ENCODE results near the gene PSTK. TPM values are rescaled to one million over a fixed set of nuclear protein-coding genes. Genes with fewer than 3 reads are reported as not detected.

Gene PSTK
- total and polyA plus RNA-seq, 11 donors = 0.97 to 3.9 (median 2.0) TPM

DNA sequence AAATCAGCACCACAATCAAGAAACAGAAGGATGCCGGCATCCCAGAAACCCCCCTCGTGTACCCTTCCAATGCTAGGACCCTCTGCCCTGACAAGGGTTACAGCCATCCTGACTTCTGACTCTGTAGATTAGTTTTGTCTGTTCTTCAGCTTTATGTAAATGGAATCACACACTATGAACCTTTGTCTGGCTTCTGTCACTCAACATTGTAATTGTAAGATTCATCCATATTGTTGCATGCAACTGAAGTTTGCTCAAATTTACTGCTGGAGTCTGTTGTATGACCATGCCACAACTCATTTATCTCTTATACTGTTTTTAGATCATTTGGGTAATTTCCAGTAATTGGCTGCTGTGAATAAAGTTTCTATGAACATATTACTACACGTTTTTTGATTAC lies 20.0 kb downstream of the PSTK start:
- Histone ChIP-seq H3K4me1 (peaks cover 0 to 31% (median 14%) of the 10 kb centered on the region in 12 donors), H3K4me3 (no peak overlapping the region), H3K36me3 (peaks cover 0 to 35% (median 28%) of the 10 kb centered on the region in 9 donors), H3K27ac (no peak overlapping the region), H3K27me3 (no peaks in the 10 kb centered on the region), H3K9me3 (no peaks in the 10 kb centered on the region)
- TF ChIP-seq POLR2A (IDR thresholded peaks at IDR 0.05) = no peak
- TF ChIP-seq, protein P1, sequence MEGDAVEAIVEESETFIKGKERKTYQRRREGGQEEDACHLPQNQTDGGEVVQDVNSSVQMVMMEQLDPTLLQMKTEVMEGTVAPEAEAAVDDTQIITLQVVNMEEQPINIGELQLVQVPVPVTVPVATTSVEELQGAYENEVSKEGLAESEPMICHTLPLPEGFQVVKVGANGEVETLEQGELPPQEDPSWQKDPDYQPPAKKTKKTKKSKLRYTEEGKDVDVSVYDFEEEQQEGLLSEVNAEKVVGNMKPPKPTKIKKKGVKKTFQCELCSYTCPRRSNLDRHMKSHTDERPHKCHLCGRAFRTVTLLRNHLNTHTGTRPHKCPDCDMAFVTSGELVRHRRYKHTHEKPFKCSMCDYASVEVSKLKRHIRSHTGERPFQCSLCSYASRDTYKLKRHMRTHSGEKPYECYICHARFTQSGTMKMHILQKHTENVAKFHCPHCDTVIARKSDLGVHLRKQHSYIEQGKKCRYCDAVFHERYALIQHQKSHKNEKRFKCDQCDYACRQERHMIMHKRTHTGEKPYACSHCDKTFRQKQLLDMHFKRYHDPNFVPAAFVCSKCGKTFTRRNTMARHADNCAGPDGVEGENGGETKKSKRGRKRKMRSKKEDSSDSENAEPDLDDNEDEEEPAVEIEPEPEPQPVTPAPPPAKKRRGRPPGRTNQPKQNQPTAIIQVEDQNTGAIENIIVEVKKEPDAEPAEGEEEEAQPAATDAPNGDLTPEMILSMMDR (IDR thresholded peaks at IDR 0.05) = no peak
- ATAC-seq = no peak
- DNase-seq = no peak
- intact Hi-C loops (cut with DNase I) = loop anchor here in 3 of 10 donors (10.0 kb wide), 1 partner anchor 155 kb away; the partner anchor contains the start of gene BUB3 (in 3 of the 3)
- WGBS, 4 donors = 81 to 86% (median 83%) methylated on average over 3 of the region's 3 CpGs

DNA sequence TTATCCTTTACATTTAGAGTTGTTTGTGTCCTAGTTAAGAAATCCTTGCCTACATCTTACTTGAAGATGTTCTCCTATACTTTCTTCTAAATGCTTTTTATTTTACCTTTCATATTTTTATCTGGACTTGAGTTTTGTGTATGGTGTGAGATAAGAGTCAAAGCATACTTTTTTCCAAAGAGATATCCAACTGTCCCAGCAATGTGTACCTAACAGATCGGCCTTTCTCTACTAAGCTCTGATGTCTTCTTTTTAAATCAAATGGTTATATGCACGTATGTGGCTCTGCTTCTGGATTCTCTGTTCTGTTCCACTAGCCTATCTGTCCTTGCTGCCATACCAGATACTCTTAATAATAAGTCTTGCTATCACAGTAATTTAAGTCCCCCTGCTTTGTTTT lies 21.2 kb downstream of the PSTK start:
- H3K36me3 ChIP-seq = peaks cover 0 to 30% (median 15%) of the 10 kb centered on the region in 9 donors
- H3K9me3 ChIP-seq = no peaks in the 10 kb centered on the region
- intact Hi-C loops (cut with DNase I) = loop anchor here in 3 of 10 donors (10.0 kb wide), 1 partner anchor 153 kb away; the partner anchor contains the start of gene BUB3 (in 3 of the 3)
- TF ChIP-seq POLR2A (IDR thresholded peaks at IDR 0.05) = no peak
- TF ChIP-seq, protein P1 (IDR thresholded peaks at IDR 0.05) = no peak
- H3K4me1 ChIP-seq = peaks cover 0 to 42% (median 19%) of the 10 kb centered on the region in 12 donors
- WGBS, 4 donors = 94 to 99% (median 95%) methylated on average over 2 of the region's 2 CpGs
- DNase-seq = no peak
- no peak for ATAC-seq
- no peak overlapping the region for H3K4me3 ChIP-seq
- no peak overlapping the region for H3K27ac ChIP-seq
- H3K27me3 ChIP-seq = no peaks in the 10 kb centered on the region

DNA sequence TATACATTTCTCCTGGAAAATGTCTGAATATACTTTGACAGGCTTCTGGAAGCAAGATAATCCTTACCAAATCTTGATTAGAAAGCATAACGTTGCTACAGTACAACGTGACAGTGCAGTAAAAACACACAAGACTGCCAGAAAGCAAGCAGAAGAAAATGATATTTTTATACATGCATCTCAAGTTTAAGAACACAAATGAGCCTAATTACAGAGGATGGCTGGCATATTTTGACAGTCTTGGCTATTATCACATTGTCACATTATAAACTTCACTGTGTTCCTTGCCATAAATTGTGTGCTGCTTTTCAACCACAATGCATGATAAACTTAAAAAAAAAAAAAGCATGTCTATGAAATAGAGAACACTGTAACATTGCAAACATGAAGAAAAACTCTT lies 24.1 kb downstream of the PSTK start:
- intact Hi-C loops (cut with DNase I) = loop anchor here in 3 of 10 donors (10.0 kb wide), 1 partner anchor 151 kb away; the partner anchor contains the start of gene BUB3 (in 3 of the 3)
- no peak overlapping the region for H3K4me3 ChIP-seq
- ATAC-seq (no peak), DNase-seq (no peak)
- TF ChIP-seq, protein P1 (IDR thresholded peaks at IDR 0.05) = no peak
- TF ChIP-seq POLR2A (IDR thresholded peaks at IDR 0.05) = no peak
- H3K36me3 ChIP-seq = peaks cover 0 to 10% (median 0%) of the 10 kb centered on the region in 9 donors
- WGBS, 4 donors = 27 to 42% (median 36%) methylated on average over 2 of the region's 2 CpGs
- no peak overlapping the region for H3K27ac ChIP-seq
- no peaks in the 10 kb centered on the region for H3K27me3 ChIP-seq
- H3K4me1 ChIP-seq = peaks cover 0 to 50% (median 29%) of the 10 kb centered on the region in 12 donors
- H3K9me3 ChIP-seq = no peaks in the 10 kb centered on the region

DNA sequence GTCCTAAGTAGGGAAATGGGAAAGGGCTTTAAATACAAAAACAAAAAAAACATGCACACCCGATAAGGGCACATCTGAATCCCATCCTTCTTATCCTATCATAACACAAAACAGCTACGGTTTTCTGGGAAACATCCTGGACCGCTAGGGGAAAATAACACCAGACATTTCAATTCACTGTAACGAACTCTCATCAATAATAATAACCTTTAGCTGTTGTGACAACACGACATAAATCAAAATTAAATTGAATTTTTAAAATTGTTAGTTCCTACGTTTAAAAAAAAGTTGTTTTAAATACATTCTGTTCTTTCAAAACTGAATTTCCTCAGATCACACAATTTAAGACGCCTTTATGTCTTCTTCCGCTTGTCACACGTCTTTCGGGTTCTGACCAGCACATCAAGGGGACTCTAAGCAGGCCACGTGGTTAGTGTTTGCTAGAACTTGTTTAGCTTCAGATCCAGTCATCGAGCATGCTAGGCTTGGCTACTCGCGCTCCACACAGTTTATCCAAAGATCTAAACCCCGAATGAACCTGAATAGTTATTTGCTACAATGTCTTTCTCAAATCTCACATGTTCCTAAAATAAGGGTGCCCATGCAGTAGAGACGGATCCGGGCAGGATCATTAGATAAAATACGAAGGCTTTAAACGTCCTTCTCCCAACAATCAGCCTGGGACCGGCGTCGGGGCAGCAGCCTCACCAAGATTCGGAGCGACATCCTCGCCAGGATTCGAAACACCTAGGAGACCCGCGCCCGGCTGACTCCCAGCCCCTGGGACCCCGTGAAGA lies 27.6 kb downstream of the PSTK start:
- Histone ChIP-seq H3K27me3 (no peaks in the 10 kb centered on the region), H3K27ac (peak overlapping the region in 11 of 12 donors; percentile 80 to 95 (median 88)), H3K4me1 (peaks cover 0 to 56% (median 34%) of the 10 kb centered on the region in 12 donors), H3K4me3 (peak overlapping the region; percentile 66 to 99 (median 90)), H3K9me3 (no peaks in the 10 kb centered on the region), H3K36me3 (peaks cover 0 to 10% (median 0%) of the 10 kb centered on the region in 9 donors)
- TF ChIP-seq POLR2A (IDR thresholded peaks at IDR 0.05) = no peak
- TF ChIP-seq, protein P1 (IDR thresholded peaks at IDR 0.05) = no peak
- intact Hi-C loops (cut with DNase I) = loop anchor here in 5 of 10 donors (1.0 to 10.0 kb wide), 5 partner anchors 27 to 150 kb away; partner anchors contain the start of genes BUB3 (in 4 of the 5) and PSTK (in 2 of the 5)
- DNase-seq = peak in 1 of 5 donors; percentile 10
- 3% methylated on average over 20 to 30 of the region's 30 CpGs for WGBS, 4 donors
- ATAC-seq = peak in 2 of 4 donors; percentile 46 to 49
